ENCODE results near the gene ARFGEF3.
"Not testable (repeated sequence)": the region's sequence is repeated elsewhere in the genome, so short reads cannot be mapped to it uniquely, and the experiment has no call there.

ARFGEF3 gene

GRCh38 chr6:138357928-138358327, 196.2 kb downstream of the ARFGEF3 start:
- no peak for DNase-seq (ENCODE audit: low read depth)

GRCh38 chr6:138368684-138369083, 206.9 kb downstream of the ARFGEF3 start:
- DNase-seq (ENCODE audit: low read depth): not testable (repeated sequence)

GRCh38 chr6:138370631-138371451, 209.1 kb downstream of the ARFGEF3 start:
- no peak for DNase-seq (ENCODE audit: low read depth)

GRCh38 chr6:138371452-138371711, 209.6 kb downstream of the ARFGEF3 start:
- no peak for DNase-seq (ENCODE audit: low read depth)

- DNase-seq (ENCODE audit: low read depth): no peak
Observed at GRCh38 chr6:138371720-138372119, 210.0 kb downstream of the ARFGEF3 start.

- DNase-seq (ENCODE audit: low read depth): no peak
Observed at GRCh38 chr6:138372711-138373463, 211.1 kb downstream of the ARFGEF3 start.

GRCh38 chr6:138374230-138374629, 212.5 kb downstream of the ARFGEF3 start:
- no peak for DNase-seq (ENCODE audit: low read depth)

GRCh38 chr6:138374815-138375214, 213.1 kb downstream of the ARFGEF3 start:
- no peak for DNase-seq (ENCODE audit: low read depth)

- no peak for DNase-seq (ENCODE audit: low read depth)
Observed at GRCh38 chr6:138377042-138377441, 215.3 kb downstream of the ARFGEF3 start.

GRCh38 chr6:138377844-138378243, 216.1 kb downstream of the ARFGEF3 start, which contains the start of gene SMIM28:
TSS of gene SMIM28 (plus strand) at chr6:138377905. CDS start at chr6:138378073, 168 bp downstream.
- DNase-seq (ENCODE audit: low read depth): no peak

- DNase-seq (ENCODE audit: low read depth): no peak
Observed at GRCh38 chr6:138378463-138378862, 216.7 kb downstream of the ARFGEF3 start.

- DNase-seq (ENCODE audit: low read depth): no peak
Observed at GRCh38 chr6:138382498-138383265, 220.9 kb downstream of the ARFGEF3 start.

GRCh38 chr6:138383776-138384175, 222.0 kb downstream of the ARFGEF3 start:
- DNase-seq (ENCODE audit: low read depth): no peak

GRCh38 chr6:138386897-138387296, 225.2 kb downstream of the ARFGEF3 start:
- no peak for DNase-seq (ENCODE audit: low read depth)

- DNase-seq (ENCODE audit: low read depth): no peak
Observed at GRCh38 chr6:138387577-138388368, 226.0 kb downstream of the ARFGEF3 start.

GRCh38 chr6:138389551-138389950, 227.8 kb downstream of the ARFGEF3 start:
- no peak for DNase-seq (ENCODE audit: low read depth)

All from T follicular helper cell (primary cell).